Activated CD8-positive, alpha-beta T cell treated with anti-CD3 and anti-CD28 coated beads for 36 hours (primary cell): ENCODE measurements around the gene PEPD. TPM values are rescaled to one million over a fixed set of nuclear protein-coding genes. Genes with fewer than 3 reads are reported as not detected.

Experiments
- ATAC-seq: fragments of 200-7000 bp; cut with Tn5 transposase; one replicate; pipeline ENCODE4 v1.10.0; 2021; ENCODE audit warnings: mild to moderate bottlenecking, moderate library complexity
- CTCF ChIA-PET: fragments of 350-600 bp; sonication (Branson Sonifier 250); formaldehyde crosslinking; loops from one replicate; lab custom pipeline; 2021; ENCODE audit warnings: antibody characterized with exemption; lab: Charles Lee
- POLR2A ChIA-PET: fragments of 350-600 bp; sonication (Branson Sonifier 250); formaldehyde crosslinking; loops from one replicate; lab custom pipeline; 2021; ENCODE audit warnings: antibody characterized with exemption; lab: Charles Lee
- DNase-seq: peaks from one replicate; pipeline ENCODE4 v3.0.0-alpha.2; 2020
- H3K27ac Mint-ChIP-seq: one replicate; pipeline ENCODE4 v1.8.0; 2021; ENCODE audit warnings: mild to moderate bottlenecking, mixed read lengths
- H3K27me3 Mint-ChIP-seq: one replicate; pipeline ENCODE4 v1.8.0; 2021; ENCODE audit warnings: mixed read lengths
- H3K36me3 Mint-ChIP-seq: one replicate; pipeline ENCODE4 v1.8.0; 2021; ENCODE audit warnings: low read depth, mixed read lengths
- H3K4me1 Mint-ChIP-seq: one replicate; pipeline ENCODE4 v1.8.0; 2021; ENCODE audit warnings: low read depth, mixed read lengths
- H3K4me3 Mint-ChIP-seq: one replicate; pipeline ENCODE4 v1.8.0; 2021; ENCODE audit warnings: mild to moderate bottlenecking, moderate library complexity, mixed read lengths
- H3K9me3 Mint-ChIP-seq: one replicate; pipeline ENCODE4 v1.8.0; 2021; ENCODE audit warnings: mixed read lengths
- intact Hi-C: fragments of 100-400 bp; cut with micrococcal nuclease; formaldehyde crosslinking; loops from one replicate; pipeline ENCODE4 v1.10.0; 2022
- total RNA-seq, 2 experiments: library from RNA; stranded (reverse); gene quantifications; one replicate each; pipeline ENCODE4 v1.2.3, GENCODE V29; 2021
- TF ChIP-seq, protein P1 (sequence below): fragments of 200-600 bp; IDR thresholded peaks from one replicate; pipeline ENCODE4 v1.8.0; 2022; ENCODE audit warnings: antibody characterized with exemption, mild to moderate bottlenecking

The PEPD gene
- total RNA-seq, 2 experiments from 2014 or later = 32.6 to 34.6 TPM

GRCh38 chr19:33468361-33469170, 53.0 kb downstream of the PEPD start:
- intact Hi-C loops = no loop called here
- ATAC-seq (no peak), DNase-seq (no peak)
- ChIA-PET CTCF (no interaction called here), POLR2A (no interaction called here)
- TF ChIP-seq, protein P1, sequence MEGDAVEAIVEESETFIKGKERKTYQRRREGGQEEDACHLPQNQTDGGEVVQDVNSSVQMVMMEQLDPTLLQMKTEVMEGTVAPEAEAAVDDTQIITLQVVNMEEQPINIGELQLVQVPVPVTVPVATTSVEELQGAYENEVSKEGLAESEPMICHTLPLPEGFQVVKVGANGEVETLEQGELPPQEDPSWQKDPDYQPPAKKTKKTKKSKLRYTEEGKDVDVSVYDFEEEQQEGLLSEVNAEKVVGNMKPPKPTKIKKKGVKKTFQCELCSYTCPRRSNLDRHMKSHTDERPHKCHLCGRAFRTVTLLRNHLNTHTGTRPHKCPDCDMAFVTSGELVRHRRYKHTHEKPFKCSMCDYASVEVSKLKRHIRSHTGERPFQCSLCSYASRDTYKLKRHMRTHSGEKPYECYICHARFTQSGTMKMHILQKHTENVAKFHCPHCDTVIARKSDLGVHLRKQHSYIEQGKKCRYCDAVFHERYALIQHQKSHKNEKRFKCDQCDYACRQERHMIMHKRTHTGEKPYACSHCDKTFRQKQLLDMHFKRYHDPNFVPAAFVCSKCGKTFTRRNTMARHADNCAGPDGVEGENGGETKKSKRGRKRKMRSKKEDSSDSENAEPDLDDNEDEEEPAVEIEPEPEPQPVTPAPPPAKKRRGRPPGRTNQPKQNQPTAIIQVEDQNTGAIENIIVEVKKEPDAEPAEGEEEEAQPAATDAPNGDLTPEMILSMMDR = no peak
- Mint-ChIP-seq H3K4me1 (no peaks in the 10 kb centered on the region), H3K9me3 (no peaks in the 10 kb centered on the region), H3K4me3 (no peak overlapping the region), H3K27me3 (no peaks in the 10 kb centered on the region), H3K27ac (no peak overlapping the region), H3K36me3 (no peaks in the 10 kb centered on the region)

GRCh38 chr19:33467851-33468250, 53.7 kb downstream of the PEPD start:
- Mint-ChIP-seq H3K4me1 (no peaks in the 10 kb centered on the region), H3K9me3 (no peaks in the 10 kb centered on the region), H3K27ac (no peak overlapping the region), H3K36me3 (peaks cover 1% of the 10 kb centered on the region), H3K4me3 (no peak overlapping the region), H3K27me3 (no peaks in the 10 kb centered on the region)
- intact Hi-C loops = no loop called here
- no peak for ATAC-seq
- no peak for DNase-seq
- POLR2A ChIA-PET = no interaction called here
- TF ChIP-seq, protein P1 = no peak
- CTCF ChIA-PET = no interaction called here

DNA sequence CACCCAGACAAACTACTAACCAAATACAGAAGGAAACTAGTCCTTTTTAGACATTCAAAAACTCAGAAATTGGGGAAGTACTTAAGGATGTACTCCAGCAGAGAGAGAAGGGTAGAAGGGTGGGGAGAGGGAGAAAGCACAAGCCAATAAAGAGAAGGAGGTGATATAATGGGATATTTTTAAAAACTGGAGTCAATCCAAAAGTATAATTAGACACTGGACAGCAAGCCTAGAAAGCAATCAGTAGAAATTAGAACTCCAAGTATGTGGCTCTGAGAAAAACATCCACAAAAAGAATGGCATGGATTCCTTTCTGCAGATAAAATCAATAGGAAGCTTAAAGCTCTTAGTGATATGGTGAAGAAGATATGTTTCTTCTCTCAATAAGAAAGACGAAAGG, 55.8 kb downstream of the PEPD start:
- Mint-ChIP-seq H3K36me3 (peaks cover 1% of the 10 kb centered on the region), H3K9me3 (no peaks in the 10 kb centered on the region), H3K4me3 (no peak overlapping the region), H3K4me1 (no peaks in the 10 kb centered on the region), H3K27me3 (no peaks in the 10 kb centered on the region), H3K27ac (no peak overlapping the region)
- ChIA-PET CTCF (no interaction called here), POLR2A (no interaction called here)
- intact Hi-C loops = no loop called here
- TF ChIP-seq, protein P1 = no peak
- ATAC-seq (no peak), DNase-seq (no peak)

- DNase-seq (no peak), ATAC-seq (no peak)
- intact Hi-C loops = no loop called here
- Mint-ChIP-seq H3K4me3 (no peak overlapping the region), H3K36me3 (peaks cover 1% of the 10 kb centered on the region), H3K4me1 (no peaks in the 10 kb centered on the region), H3K27me3 (no peaks in the 10 kb centered on the region), H3K9me3 (no peaks in the 10 kb centered on the region), H3K27ac (no peak overlapping the region)
- CTCF ChIA-PET = no interaction called here
- TF ChIP-seq, protein P1 = no peak
- POLR2A ChIA-PET = no interaction called here
Measured at GRCh38 chr19:33465371-33465770, 56.2 kb downstream of the PEPD start.

- Mint-ChIP-seq H3K27ac (no peak overlapping the region), H3K9me3 (no peaks in the 10 kb centered on the region), H3K4me1 (no peaks in the 10 kb centered on the region), H3K27me3 (no peaks in the 10 kb centered on the region), H3K4me3 (no peak overlapping the region), H3K36me3 (peaks cover 1% of the 10 kb centered on the region)
- CTCF ChIA-PET = no interaction called here
- intact Hi-C loops = no loop called here
- DNase-seq = no peak
- TF ChIP-seq, protein P1 = no peak
- POLR2A ChIA-PET = no interaction called here
- ATAC-seq = no peak
Measured at GRCh38 chr19:33464733-33465115, 56.9 kb downstream of the PEPD start.
